PC-9 (cell line): Measurements from ENCODE around the gene HEMK1.

Experiments
- EZH2 ChIP-seq: fragments of 200-600 bp; sonication (generic); IDR thresholded peaks from 2 replicates; pipeline ENCODE4 v1.8.0; 2017; ENCODE audit warnings: antibody characterized with exemption, low read depth
- TF ChIP-seq, protein P1 (sequence below): fragments of 200-600 bp; sonication (generic); conservative IDR thresholded peaks from 2 replicates; pipeline ENCODE4 v1.6.1; 2017; ENCODE audit warnings: mixed run types, antibody characterized with exemption, mild to moderate bottlenecking, moderate library complexity

DNA sequence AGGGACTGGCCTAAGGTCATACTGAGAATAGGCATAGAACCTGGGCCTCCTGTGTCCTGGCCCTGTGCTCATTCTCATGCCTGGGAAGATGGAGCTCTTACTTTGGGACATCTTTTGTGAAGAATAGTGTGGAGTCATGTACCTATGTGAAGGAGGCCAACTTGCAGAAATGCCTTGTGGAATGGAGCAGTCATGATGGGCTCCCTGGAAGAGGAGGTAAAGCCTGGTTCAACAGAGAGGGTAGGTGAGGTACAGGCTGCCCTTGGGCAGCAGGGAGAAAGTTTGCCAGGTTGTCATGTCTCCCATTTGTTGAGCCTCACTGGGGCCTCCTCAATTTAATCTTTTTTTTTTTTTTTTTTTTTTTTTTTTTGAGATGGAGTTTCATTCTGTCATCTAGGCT, 65.7 kb downstream of the HEMK1 start:
- TF ChIP-seq, protein P1, sequence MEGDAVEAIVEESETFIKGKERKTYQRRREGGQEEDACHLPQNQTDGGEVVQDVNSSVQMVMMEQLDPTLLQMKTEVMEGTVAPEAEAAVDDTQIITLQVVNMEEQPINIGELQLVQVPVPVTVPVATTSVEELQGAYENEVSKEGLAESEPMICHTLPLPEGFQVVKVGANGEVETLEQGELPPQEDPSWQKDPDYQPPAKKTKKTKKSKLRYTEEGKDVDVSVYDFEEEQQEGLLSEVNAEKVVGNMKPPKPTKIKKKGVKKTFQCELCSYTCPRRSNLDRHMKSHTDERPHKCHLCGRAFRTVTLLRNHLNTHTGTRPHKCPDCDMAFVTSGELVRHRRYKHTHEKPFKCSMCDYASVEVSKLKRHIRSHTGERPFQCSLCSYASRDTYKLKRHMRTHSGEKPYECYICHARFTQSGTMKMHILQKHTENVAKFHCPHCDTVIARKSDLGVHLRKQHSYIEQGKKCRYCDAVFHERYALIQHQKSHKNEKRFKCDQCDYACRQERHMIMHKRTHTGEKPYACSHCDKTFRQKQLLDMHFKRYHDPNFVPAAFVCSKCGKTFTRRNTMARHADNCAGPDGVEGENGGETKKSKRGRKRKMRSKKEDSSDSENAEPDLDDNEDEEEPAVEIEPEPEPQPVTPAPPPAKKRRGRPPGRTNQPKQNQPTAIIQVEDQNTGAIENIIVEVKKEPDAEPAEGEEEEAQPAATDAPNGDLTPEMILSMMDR: no peak
- no peak for TF ChIP-seq EZH2
